Amygdala (tissue), 56 donors: Measurements from ENCODE around the gene KLK15.

ENCODE experiments used
- DNase-seq, 56 donors: peaks; one replicate each; lab custom pipeline; 2025; lab: John Stamatoyannopoulos, UW

Gene KLK15

GRCh38 chr19:50833117-50833801 is at the start of gene KLK15:
Gene KLK15, minus strand, starts transcription at chr19:50833574. Its CDS starts 2,082 bp downstream, at chr19:50831492.
- no peak for DNase-seq

- no peak for DNase-seq
Observed at GRCh38 chr19:50882188-50882587, 48.8 kb upstream of the KLK15 start.

- DNase-seq: no peak
Observed at GRCh38 chr19:50880241-50880640, 46.9 kb upstream of the KLK15 start.

DNA sequence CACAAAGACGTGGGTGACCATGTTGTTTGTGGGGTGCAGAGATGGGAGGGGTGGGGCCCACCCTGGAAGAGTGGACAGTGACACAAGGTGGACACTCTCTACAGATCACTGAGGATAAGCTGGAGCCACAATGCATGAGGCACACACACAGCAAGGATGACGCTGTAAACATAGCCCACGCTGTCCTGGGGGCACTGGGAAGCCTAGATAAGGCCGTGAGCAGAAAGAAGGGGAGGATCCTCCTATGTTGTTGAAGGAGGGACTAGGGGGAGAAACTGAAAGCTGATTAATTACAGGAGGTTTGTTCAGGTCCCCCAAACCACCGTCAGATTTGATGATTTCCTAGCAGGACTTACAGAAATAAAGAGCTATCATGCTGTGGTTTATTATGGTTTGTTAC is 45.5 kb upstream of the KLK15 start:
- no peak for DNase-seq

GRCh38 chr19:50877338-50877737 is 44.0 kb upstream of the KLK15 start:
- DNase-seq: no peak

- DNase-seq: no peak
Observed at GRCh38 chr19:50876456-50876855, 43.1 kb upstream of the KLK15 start.

GRCh38 chr19:50875795-50876422 is 42.5 kb upstream of the KLK15 start:
- DNase-seq: no peak

DNA sequence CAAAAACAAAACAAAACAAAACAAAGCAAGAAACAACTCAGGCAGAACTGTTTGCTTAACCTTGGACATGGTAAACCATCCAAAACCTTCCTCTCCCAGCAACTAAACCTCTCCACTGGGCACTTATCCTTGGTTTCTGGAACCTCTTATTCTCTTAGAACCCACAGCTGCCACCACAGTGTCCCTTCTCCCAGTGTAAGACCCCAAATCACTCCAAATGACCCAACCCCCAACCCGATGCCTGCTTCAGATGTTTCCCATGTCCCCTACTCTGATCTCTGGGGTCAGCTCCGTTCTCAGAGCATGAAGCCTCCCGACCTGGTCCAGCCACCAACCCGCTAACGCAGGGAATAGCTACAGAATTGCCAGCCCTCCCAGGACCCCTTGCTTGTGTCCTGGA is 40.8 kb upstream of the KLK15 start:
- DNase-seq: no peak

- no peak for DNase-seq
Observed at GRCh38 chr19:50873056-50873455, 39.7 kb upstream of the KLK15 start, which contains the start of gene KLK2. Gene KLK2, plus strand, starts transcription at chr19:50873439. Its CDS starts 35 bp downstream, at chr19:50873474.

DNA sequence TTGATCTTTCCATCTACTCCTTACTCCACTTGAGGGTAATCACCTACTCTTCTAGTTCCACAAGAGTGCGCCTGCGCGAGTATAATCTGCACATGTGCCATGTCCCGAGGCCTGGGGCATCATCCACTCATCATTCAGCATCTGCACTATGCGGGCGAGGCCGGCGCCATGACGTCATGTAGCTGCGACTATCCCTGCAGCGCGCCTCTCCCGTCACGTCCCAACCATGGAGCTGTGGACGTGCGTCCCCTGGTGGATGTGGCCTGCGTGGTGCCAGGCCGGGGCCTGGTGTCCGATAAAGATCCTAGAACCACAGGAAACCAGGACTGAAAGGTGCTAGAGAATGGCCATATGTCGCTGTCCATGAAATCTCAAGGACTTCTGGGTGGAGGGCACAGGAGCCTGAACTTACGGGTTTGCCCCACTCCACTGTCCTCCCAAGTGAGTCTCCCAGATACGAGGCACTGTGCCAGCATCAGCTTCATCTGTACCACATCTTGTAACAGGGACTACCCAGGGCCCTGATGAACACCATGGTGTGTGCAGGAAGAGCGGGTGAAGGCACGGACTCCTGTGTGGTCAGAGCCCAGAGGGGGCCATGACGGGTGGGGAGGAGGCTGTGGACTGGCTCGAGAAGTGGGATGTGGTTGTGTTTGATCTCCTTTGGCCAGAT is 37.2 kb upstream of the KLK15 start:
- no peak for DNase-seq

DNA sequence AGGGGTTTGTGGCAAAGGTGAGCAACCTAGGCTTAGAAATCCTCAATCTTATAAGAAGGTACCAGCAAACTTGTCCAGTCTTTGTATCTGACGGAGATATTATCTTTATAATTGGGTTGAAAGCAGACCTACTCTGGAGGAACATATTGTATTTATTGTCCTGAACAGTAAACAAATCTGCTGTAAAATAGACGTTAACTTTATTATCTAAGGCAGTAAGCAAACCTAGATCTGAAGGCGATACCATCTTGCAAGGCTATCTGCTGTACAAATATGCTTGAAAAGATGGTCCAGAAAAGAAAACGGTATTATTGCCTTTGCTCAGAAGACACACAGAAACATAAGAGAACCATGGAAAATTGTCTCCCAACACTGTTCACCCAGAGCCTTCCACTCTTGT is 36.1 kb upstream of the KLK15 start:
- DNase-seq: no peak

DNA sequence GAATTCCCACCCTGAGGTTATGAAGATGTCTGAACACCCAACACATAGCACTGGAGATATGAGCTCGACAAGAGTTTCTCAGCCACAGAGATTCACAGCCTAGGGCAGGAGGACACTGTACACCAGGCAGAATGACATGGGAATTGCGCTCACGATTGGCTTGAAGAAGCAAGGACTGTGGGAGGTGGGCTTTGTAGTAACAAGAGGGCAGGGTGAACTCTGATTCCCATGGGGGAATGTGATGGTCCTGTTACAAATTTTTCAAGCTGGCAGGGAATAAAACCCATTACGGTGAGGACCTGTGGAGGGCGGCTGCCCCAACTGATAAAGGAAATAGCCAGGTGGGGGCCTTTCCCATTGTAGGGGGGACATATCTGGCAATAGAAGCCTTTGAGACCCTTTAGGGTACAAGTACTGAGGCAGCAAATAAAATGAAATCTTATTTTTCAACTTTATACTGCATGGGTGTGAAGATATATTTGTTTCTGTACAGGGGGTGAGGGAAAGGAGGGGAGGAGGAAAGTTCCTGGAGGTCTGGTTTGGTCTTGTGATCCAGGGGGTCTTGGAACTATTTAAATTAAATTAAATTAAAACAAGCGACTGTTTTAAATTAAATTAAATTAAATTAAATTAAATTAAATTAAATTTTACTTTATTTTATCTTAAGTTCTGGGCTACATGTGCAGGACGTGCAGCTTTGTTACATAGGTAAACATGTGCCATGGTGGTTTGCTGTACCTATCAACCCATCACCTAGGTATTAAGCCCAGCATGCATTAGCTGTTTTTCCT is 28.3 kb upstream of the KLK15 start:
- no peak for DNase-seq

DNA sequence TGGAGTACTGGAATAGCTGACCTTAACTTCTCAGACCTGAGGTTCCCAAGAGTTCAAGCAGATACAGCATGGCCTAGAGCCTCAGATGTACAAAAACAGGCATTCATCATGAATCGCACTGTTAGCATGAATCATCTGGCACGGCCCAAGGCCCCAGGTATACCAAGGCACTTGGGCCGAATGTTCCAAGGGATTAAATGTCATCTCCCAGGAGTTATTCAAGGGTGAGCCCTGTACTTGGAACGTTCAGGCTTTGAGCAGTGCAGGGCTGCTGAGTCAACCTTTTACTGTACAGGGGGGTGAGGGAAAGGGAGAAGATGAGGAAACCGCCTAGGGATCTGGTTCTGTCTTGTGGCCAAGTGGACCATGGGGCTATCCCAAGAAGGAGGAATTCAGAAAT is 27.6 kb upstream of the KLK15 start:
- DNase-seq: no peak

DNA sequence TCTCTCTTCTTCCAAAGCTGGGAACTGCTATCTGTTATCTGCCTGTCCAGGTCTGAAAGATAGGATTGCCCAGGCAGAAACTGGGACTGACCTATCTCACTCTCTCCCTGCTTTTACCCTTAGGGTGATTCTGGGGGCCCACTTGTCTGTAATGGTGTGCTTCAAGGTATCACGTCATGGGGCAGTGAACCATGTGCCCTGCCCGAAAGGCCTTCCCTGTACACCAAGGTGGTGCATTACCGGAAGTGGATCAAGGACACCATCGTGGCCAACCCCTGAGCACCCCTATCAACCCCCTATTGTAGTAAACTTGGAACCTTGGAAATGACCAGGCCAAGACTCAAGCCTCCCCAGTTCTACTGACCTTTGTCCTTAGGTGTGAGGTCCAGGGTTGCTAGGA is 26.5 kb upstream of the KLK15 start:
- no peak for DNase-seq

GRCh38 chr19:50858886-50859285 is 25.5 kb upstream of the KLK15 start:
- DNase-seq: no peak

GRCh38 chr19:50857366-50857765 is 24.0 kb upstream of the KLK15 start:
- no peak for DNase-seq

DNA sequence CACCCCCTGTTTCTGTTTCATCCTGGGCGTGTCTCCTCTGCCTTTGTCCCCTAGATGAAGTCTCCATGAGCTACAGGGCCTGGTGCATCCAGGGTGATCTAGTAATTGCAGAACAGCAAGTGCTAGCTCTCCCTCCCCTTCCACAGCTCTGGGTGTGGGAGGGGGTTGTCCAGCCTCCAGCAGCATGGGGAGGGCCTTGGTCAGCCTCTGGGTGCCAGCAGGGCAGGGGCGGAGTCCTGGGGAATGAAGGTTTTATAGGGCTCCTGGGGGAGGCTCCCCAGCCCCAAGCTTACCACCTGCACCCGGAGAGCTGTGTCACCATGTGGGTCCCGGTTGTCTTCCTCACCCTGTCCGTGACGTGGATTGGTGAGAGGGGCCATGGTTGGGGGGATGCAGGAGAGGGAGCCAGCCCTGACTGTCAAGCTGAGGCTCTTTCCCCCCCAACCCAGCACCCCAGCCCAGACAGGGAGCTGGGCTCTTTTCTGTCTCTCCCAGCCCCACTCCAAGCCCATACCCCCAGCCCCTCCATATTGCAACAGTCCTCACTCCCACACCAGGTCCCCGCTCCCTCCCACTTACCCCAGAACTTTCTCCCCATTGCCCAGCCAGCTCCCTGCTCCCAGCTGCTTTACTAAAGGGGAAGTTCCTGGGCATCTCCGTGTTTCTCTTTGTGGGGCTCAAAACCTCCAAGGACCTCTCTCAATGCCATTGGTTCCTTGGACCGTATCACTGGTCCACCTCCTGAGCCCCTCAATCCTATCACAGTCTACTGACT is 21.4 kb upstream of the KLK15 start, which contains the start of gene KLK3:
Gene KLK3, plus strand, starts transcription at position 280 of the 775 bp plus-strand sequence. Its CDS starts 41 bp downstream, at position 321.
- DNase-seq: no peak

GRCh38 chr19:50851620-50852019 is 18.2 kb upstream of the KLK15 start:
- DNase-seq: no peak

DNA sequence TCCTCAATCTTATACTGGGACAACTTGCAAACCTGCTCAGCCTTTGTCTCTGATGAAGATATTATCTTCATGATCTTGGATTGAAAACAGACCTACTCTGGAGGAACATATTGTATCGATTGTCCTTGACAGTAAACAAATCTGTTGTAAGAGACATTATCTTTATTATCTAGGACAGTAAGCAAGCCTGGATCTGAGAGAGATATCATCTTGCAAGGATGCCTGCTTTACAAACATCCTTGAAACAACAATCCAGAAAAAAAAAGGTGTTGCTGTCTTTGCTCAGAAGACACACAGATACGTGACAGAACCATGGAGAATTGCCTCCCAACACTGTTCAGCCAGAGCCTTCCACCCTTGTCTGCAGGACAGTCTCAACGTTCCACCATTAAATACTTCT is 17.4 kb upstream of the KLK15 start:
- DNase-seq: no peak

- no peak for DNase-seq
Observed at GRCh38 chr19:50844296-50844935, 11.0 kb upstream of the KLK15 start.
